ENCODE data around the gene PLA2G4F.

PLA2G4F gene

DNA sequence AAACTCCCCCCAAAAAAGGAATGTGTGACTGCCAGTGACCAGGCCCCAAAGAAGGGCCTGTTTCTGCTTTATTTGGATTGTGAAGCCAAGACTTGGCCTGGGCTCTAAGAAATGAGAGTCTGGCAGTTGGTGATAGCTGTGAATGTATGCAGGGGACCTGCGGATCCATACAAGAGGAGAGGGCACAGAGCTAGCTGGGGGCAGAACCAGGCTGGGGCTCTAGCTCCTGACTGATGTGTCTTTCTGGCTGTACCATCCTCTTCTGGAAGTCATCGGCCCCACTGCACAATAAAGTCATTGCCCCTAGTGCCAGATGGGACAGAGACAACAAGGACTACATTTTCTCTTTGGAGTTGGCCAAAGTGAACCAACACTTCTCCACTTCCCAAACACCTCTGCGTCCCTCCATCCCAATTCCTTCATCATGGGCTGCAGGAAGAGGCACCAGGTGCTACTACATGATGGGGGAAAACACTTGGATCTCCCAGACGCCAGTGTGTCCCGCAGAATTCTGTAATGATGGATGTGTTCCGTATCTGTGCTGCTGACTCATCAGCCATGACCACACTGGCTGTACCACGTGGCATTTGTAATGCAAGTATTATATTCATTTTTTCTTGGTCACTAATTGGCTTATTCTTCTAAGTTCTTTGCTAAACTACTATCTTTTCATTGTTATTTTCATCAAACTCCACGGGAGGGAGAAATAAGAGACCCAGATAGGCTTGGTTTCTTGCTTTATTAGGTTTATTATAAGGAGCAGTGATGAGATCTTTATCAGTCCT, 1.7 kb upstream of the PLA2G4F start:
- peaks cover 40% of the 10 kb centered on the region for H3K36me3 ChIP-seq (replicated peaks)
- TF ChIP-seq, protein P1, sequence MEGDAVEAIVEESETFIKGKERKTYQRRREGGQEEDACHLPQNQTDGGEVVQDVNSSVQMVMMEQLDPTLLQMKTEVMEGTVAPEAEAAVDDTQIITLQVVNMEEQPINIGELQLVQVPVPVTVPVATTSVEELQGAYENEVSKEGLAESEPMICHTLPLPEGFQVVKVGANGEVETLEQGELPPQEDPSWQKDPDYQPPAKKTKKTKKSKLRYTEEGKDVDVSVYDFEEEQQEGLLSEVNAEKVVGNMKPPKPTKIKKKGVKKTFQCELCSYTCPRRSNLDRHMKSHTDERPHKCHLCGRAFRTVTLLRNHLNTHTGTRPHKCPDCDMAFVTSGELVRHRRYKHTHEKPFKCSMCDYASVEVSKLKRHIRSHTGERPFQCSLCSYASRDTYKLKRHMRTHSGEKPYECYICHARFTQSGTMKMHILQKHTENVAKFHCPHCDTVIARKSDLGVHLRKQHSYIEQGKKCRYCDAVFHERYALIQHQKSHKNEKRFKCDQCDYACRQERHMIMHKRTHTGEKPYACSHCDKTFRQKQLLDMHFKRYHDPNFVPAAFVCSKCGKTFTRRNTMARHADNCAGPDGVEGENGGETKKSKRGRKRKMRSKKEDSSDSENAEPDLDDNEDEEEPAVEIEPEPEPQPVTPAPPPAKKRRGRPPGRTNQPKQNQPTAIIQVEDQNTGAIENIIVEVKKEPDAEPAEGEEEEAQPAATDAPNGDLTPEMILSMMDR (IDR thresholded peaks at IDR 0.05; ENCODE audit: low read depth, low read length, missing control alignments), result no peak
- no peak overlapping the region for H3K27ac ChIP-seq
- H3K4me3 ChIP-seq (ENCODE audit: low read depth, low read length), result no peak overlapping the region
- H3K27me3 ChIP-seq (replicated peaks), result no peaks in the 10 kb centered on the region
- in situ Hi-C loops (cut with HindIII; ENCODE audit: low pct_ligation_motif_present, low sequenced_read_pairs), result no loop called here
- peak; percentile 68 for DNase-seq

DNA sequence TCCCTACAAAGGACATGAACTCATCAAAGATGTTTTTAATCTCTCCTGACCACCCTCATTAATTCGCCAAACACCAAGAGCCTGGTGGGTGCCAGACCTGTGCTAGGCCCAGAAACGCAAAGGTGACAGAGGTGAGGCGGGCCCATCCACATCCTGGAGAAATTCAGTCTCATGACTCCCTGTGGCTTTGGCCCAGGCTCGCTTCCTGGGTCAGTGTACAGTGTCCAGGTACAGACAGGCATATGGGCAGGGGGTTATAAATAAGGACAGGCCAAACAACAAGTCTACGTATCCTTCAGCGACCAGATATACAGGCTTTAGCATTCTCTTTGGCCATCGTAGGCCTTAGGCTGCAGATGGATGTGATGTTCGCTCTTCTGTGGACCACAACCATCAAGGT, 945 bp upstream of the PLA2G4F start:
- in situ Hi-C loops (cut with HindIII; ENCODE audit: low pct_ligation_motif_present, low sequenced_read_pairs), result no loop called here
- TF ChIP-seq, protein P1 (IDR thresholded peaks at IDR 0.05; ENCODE audit: low read depth, low read length, missing control alignments), result no peak
- no peak overlapping the region for H3K27ac ChIP-seq
- no peaks in the 10 kb centered on the region for H3K27me3 ChIP-seq (replicated peaks)
- DNase-seq, result no peak
- peaks cover 33% of the 10 kb centered on the region for H3K36me3 ChIP-seq (replicated peaks)
- no peak overlapping the region for H3K4me3 ChIP-seq (ENCODE audit: low read depth, low read length)

DNA sequence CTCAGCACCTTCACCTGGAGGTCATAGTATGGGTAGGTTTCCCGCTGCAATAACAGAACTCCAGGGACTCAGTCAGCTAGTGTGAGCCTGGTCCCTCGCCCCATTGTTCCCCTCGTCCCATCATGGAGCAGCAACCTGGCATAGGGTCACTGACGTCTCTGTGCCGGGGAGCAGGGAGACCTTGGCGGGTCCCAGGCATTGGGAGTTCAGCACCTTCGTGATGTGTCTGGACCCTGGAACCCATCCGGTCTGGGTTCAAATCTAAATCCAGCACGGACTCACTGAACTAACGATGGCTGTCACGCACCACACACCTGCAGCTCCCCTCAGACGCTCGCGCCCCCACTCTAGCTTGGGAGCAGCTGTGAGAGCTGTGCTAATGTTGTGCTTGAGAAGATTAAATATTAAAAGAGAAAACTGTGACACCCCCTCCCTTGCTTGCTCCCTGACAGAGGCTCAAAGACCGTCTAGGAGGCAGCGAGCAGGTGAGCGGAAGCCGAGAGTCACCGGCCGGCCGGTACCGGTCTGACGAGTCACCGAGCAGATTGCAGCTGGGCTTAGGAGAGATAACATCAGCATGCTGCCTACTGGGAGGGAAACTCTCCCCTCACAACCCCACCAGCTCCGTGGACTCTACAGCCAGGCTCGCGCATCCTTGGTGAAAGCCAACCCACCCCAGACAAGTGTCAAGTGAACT, 742 bp downstream of the PLA2G4F start:
- Histone ChIP-seq H3K27me3 (replicated peaks) (no peaks in the 10 kb centered on the region), H3K36me3 (replicated peaks) (peaks cover 20% of the 10 kb centered on the region), H3K27ac (no peak overlapping the region), H3K4me3 (ENCODE audit: low read depth, low read length) (no peak overlapping the region)
- in situ Hi-C loops (cut with HindIII; ENCODE audit: low pct_ligation_motif_present, low sequenced_read_pairs), result no loop called here
- DNase-seq, result no peak
- TF ChIP-seq, protein P1 (IDR thresholded peaks at IDR 0.05; ENCODE audit: low read depth, low read length, missing control alignments), result no peak

DNA sequence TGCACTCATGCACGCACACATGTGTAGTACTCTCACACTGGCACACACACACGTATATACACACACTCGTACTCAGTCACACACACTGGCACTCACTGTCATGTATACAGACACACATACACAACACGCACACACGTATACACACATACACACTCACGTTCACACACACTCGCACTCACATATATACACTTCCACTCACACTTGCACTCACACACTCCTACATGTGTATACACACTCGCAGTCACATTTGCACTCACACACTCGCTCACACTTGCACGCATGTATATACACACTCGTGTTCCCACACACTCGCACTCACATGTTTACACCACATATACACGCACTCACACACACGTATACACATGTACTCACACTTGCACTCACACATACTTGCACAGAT, 1.5 kb downstream of the PLA2G4F start:
- Histone ChIP-seq H3K4me3 (ENCODE audit: low read depth, low read length) (no peak overlapping the region), H3K36me3 (replicated peaks) (peaks cover 13% of the 10 kb centered on the region), H3K27ac (no peak overlapping the region), H3K27me3 (replicated peaks) (no peaks in the 10 kb centered on the region)
- no peak for DNase-seq
- in situ Hi-C loops (cut with HindIII; ENCODE audit: low pct_ligation_motif_present, low sequenced_read_pairs), result no loop called here
- TF ChIP-seq, protein P1 (IDR thresholded peaks at IDR 0.05; ENCODE audit: low read depth, low read length, missing control alignments), result no peak

DNA sequence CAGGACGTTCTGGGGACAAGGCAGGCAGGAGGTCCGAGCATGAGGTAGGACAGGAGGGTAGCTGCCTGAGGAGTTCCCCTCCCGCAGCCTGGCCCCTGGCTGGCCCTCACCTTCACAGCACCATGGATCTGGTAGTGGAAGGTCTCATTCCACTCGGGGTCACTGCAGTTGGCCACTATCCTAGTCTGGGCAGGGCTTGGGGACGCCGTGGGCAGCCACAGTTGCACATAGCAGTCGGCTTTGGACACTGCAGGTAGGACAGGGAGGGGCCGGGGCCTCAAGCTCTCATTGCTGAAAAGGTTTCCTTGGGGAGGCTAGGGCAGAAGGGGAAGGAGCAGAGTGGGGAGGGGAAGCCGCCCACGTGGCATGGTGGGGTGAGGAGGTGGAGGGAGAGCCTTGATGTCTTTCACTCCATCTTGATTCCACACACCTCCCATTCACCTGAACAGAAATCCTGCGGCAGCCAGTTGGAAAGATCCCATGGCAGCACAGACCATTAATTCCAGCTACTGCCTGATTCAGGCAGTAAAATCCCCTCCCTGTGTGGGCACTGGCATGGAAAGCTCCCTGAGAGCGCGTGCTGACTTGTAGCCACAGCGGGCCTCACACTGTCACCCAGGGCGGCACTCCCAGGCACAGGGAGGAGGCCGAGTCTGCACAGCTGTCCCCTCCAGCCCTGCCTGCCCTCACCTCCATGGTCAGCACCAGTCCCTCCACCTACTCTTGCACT, 2.1 kb downstream of the PLA2G4F start:
- peaks cover 8% of the 10 kb centered on the region for H3K36me3 ChIP-seq (replicated peaks)
- no peak overlapping the region for H3K4me3 ChIP-seq (ENCODE audit: low read depth, low read length)
- in situ Hi-C loops (cut with HindIII; ENCODE audit: low pct_ligation_motif_present, low sequenced_read_pairs), result no loop called here
- no peak for DNase-seq
- no peak overlapping the region for H3K27ac ChIP-seq
- TF ChIP-seq, protein P1 (IDR thresholded peaks at IDR 0.05; ENCODE audit: low read depth, low read length, missing control alignments), result no peak
- H3K27me3 ChIP-seq (replicated peaks), result no peaks in the 10 kb centered on the region

Data from brain microvascular endothelial cell (primary cell).